K562 (cell line): ENCODE results near the gene ABCC1. TPM values are rescaled to one million over a fixed set of nuclear protein-coding genes. Genes with fewer than 3 reads are reported as not detected.

Source experiments
- ADNP ChIP-seq: fragments of 200-800 bp; sonication (Bioruptor generic); IDR thresholded peaks from 2 replicates; pipeline ENCODE4 v1.6.1; 2016; ENCODE audit warnings: missing genetic modification characterization, missing compliant biosample characterization
- BCOR ChIP-seq: fragments of 450-650 bp; IDR thresholded peaks from 2 replicates; pipeline ENCODE4 v1.6.1; 2016
- BHLHE40 ChIP-seq: IDR thresholded peaks from 2 replicates; pipeline ENCODE4 v1.6.1; 2011; ENCODE audit warnings: low read length, improper control_type of control experiment
- CC2D1A ChIP-seq: fragments of 450-650 bp; IDR thresholded peaks from 2 replicates; pipeline ENCODE4 v1.6.1; 2017; ENCODE audit warnings: mild to moderate bottlenecking
- CTCF ChIP-seq, 3 experiments: IDR thresholded peaks in 2 of 3; conservative IDR thresholded peaks in 1 of 3; 2 replicates each; pipeline ENCODE4 v1.5.1; 2011 to 2012; ENCODE audit warnings: low read length in 3 of 3, mild to moderate bottlenecking in 3 of 3, control low read depth in 2 of 3, improper control_type of control experiment in 1 of 3, inconsistent platforms in 1 of 3, low read depth in 1 of 3, mixed read lengths in 1 of 3, moderate library complexity in 1 of 3; ENCODE audit not compliant: insufficient read depth in 2 of 3
- DPF2 ChIP-seq: fragments of 450-650 bp; IDR thresholded peaks from 2 replicates; pipeline ENCODE4 v1.6.1; 2016
- FIP1L1 ChIP-seq: fragments of 200-400 bp; formaldehyde crosslinking; IDR thresholded peaks from 2 replicates; pipeline ENCODE4 v1.6.1; 2018; ENCODE audit warnings: mild to moderate bottlenecking, low read depth, low read length; ENCODE audit not compliant: poor library complexity, severe bottlenecking
- HDAC2 ChIP-seq: fragments of 450-650 bp; IDR thresholded peaks from 2 replicates; pipeline ENCODE4 v1.6.1; 2016; ENCODE audit warnings: mild to moderate bottlenecking
- KDM1A ChIP-seq, 2 experiments: fragments of 450-650 bp; IDR thresholded peaks; 2 replicates each; pipeline ENCODE4 v1.6.1; 2016; ENCODE audit warnings: mild to moderate bottlenecking in 2 of 2
- KLF16 ChIP-seq: IDR thresholded peaks from 2 replicates; pipeline ENCODE4 v1.6.1; 2016; ENCODE audit warnings: antibody characterized with exemption
- RAD21 ChIP-seq, 2 experiments: fragments of 250-450 bp in 1 of 2; fragments of 450-650 bp in 1 of 2; sonication (Bioruptor Pico) in 1 of 2; formaldehyde crosslinking in 1 of 2; IDR thresholded peaks in 1 of 2; conservative IDR thresholded peaks in 1 of 2; 2 replicates each; pipeline versions ENCODE4 v1.4.0 to v1.8.0; 2020 to 2022; ENCODE audit warnings: mild to moderate bottlenecking in 2 of 2, moderate library complexity in 1 of 2
- RAD51 ChIP-seq: fragments of 450-650 bp; IDR thresholded peaks from 2 replicates; pipeline ENCODE4 v1.7.1; 2016; ENCODE audit warnings: low read depth, mild to moderate bottlenecking, borderline replicate concordance
- RBM25 ChIP-seq: fragments of 200-400 bp; formaldehyde crosslinking; IDR thresholded peaks from 2 replicates; pipeline ENCODE4 v1.6.1; 2018; ENCODE audit warnings: low read length, low read depth, moderate library complexity; ENCODE audit not compliant: severe bottlenecking
- SMC3 ChIP-seq: conservative IDR thresholded peaks from 2 replicates; pipeline ENCODE4 v1.6.1; 2011; ENCODE audit warnings: low read depth, low read length, improper control_type of control experiment; ENCODE audit not compliant: insufficient read depth
- SP1 ChIP-seq: sonication (generic); formaldehyde crosslinking; IDR thresholded peaks from 2 replicates; pipeline ENCODE4 v1.8.1; 2022; ENCODE audit warnings: mild to moderate bottlenecking, missing genetic modification reagents
- USF1 ChIP-seq: sonication (generic); formaldehyde crosslinking; IDR thresholded peaks from 2 replicates; pipeline ENCODE4 v1.9.0; 2022; ENCODE audit warnings: mild to moderate bottlenecking, missing genetic modification reagents
- ZKSCAN1 ChIP-seq: fragments of 150-350 bp; IDR thresholded peaks from 2 replicates; pipeline ENCODE4 v1.6.1; 2016; ENCODE audit warnings: low read depth, low read length
- polyA plus RNA-seq, 8 experiments: library from polyadenylated mRNA; depleted of rRNA in 4 of 8; stranded (reverse) in 5 of 8; unstranded in 3 of 8; fragments of >200 nt; fragmentation: Nextera tagmentation in 2 of 8; fragmentation: Illumina TruSeq in 1 of 8; extraction: Ambion mirVana in 2 of 8; extraction: Trizol in 1 of 8; gene quantifications; 2 replicates each; pipeline versions ENCODE4 v1.2.1 to v1.2.3, GENCODE V29; 2011 to 2014; ENCODE audit warnings: inconsistent platforms in 1 of 8, missing spikeins in 1 of 8
- total RNA-seq, 7 experiments: library from RNA; depleted of rRNA in 6 of 7; stranded (reverse); fragments of >200 nt in 6 of 7; fragmentation: Illumina TruSeq in 2 of 7; extraction: Trizol in 2 of 7; gene quantifications; 2 replicates each; pipeline versions ENCODE4 v1.2.1 to v1.2.3, GENCODE V29; 2011 to 2021; ENCODE audit warnings: low replicate concordance in 1 of 7
- TF ChIP-seq, protein P1 (sequence below): sonication (generic); formaldehyde crosslinking; IDR thresholded peaks from 2 replicates; pipeline ENCODE4 v1.8.1; 2023; ENCODE audit warnings: missing genetic modification reagents, mild to moderate bottlenecking, borderline replicate concordance
- TF ChIP-seq, protein P2 (sequence below): fragments of 450-650 bp; formaldehyde crosslinking; IDR thresholded peaks from 2 replicates; pipeline ENCODE4 v1.4.0; 2020; ENCODE audit warnings: mild to moderate bottlenecking, moderate library complexity

Gene ABCC1
- total and polyA plus RNA-seq, 9 of the 15 experiments (the other 6 are each of a cell fraction or from before 2014, with no cell fraction given), result 3.9 to 41.6 (median 10.0) TPM

DNA sequence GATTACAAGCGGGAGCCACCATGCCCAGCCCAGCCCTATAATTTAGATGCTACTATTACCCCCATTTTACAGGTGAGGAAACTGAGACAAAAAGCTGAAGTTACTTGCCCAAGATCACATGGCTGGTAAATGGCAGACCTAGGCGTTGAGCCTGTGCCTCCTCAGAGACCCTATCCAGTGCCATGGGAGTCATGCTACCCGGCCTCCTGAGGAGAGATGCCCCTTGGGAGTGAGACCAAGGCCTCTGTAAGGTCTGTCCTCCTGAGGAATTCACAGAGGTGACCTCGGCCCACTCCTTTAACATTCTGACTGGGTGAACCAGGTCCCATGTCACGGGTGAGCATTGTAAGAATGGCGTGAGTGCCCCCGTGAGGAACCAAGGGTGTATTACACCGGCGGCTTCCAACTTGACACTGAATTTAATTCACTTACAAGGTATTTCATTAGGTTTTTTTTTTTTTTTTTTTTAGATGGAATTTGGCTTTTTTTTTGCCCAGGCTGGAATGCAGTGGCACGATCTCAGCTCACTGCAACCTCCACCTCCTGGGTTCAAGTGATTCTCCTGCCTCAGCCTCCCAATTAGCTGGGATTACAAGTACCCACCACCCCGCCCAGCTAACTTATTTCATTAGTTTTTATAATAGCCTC, 178.2 kb downstream of the ABCC1 start (continued):
- TF ChIP-seq, protein P1, sequence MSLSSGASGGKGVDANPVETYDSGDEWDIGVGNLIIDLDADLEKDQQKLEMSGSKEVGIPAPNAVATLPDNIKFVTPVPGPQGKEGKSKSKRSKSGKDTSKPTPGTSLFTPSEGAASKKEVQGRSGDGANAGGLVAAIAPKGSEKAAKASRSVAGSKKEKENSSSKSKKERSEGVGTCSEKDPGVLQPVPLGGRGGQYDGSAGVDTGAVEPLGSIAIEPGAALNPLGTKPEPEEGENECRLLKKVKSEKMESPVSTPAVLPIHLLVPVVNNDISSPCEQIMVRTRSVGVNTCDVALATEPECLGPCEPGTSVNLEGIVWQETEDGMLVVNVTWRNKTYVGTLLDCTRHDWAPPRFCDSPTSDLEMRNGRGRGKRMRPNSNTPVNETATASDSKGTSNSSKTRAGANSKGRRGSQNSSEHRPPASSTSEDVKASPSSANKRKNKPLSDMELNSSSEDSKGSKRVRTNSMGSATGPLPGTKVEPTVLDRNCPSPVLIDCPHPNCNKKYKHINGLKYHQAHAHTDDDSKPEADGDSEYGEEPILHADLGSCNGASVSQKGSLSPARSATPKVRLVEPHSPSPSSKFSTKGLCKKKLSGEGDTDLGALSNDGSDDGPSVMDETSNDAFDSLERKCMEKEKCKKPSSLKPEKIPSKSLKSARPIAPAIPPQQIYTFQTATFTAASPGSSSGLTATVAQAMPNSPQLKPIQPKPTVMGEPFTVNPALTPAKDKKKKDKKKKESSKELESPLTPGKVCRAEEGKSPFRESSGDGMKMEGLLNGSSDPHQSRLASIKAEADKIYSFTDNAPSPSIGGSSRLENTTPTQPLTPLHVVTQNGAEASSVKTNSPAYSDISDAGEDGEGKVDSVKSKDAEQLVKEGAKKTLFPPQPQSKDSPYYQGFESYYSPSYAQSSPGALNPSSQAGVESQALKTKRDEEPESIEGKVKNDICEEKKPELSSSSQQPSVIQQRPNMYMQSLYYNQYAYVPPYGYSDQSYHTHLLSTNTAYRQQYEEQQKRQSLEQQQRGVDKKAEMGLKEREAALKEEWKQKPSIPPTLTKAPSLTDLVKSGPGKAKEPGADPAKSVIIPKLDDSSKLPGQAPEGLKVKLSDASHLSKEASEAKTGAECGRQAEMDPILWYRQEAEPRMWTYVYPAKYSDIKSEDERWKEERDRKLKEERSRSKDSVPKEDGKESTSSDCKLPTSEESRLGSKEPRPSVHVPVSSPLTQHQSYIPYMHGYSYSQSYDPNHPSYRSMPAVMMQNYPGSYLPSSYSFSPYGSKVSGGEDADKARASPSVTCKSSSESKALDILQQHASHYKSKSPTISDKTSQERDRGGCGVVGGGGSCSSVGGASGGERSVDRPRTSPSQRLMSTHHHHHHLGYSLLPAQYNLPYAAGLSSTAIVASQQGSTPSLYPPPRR, result no peak
- TF ChIP-seq BCOR, result peak; percentile 94
- 0 out of 2 replicates have a peak, but pooled peaks have one; percentile 13 for TF ChIP-seq USF1 (CRISPR knock-in tag)
- peak; percentile 81 for TF ChIP-seq RBM25
- TF ChIP-seq DPF2, result no peak
- TF ChIP-seq KLF16, result 0 out of 2 replicates have a peak, but pooled peaks have one; percentile 26
- TF ChIP-seq SP1 (CRISPR knock-in tag), result no peak; the same call in 1 of the 2 replicates
- TF ChIP-seq, protein P2, sequence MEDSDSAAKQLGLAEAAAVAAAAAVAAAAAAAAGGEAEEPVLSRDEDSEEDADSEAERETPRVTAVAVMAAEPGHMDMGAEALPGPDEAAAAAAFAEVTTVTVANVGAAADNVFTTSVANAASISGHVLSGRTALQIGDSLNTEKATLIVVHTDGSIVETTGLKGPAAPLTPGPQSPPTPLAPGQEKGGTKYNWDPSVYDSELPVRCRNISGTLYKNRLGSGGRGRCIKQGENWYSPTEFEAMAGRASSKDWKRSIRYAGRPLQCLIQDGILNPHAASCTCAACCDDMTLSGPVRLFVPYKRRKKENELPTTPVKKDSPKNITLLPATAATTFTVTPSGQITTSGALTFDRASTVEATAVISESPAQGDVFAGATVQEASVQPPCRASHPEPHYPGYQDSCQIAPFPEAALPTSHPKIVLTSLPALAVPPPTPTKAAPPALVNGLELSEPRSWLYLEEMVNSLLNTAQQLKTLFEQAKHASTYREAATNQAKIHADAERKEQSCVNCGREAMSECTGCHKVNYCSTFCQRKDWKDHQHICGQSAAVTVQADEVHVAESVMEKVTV (CRISPR knock-in tag), result peak; percentile 71
- 0 out of 2 replicates have a peak, but pooled peaks have one; percentile 66 for TF ChIP-seq CC2D1A
- peak; percentile 75 to 88 for TF ChIP-seq RAD21 (CRISPR knock-in tag; conservative IDR thresholded peaks at IDR 0.05 in 1 of 2, IDR thresholded peaks at IDR 0.05 in 1 of 2)
- TF ChIP-seq HDAC2, result peak; percentile 63; the same call in 1 of the 2 replicates
- no peak for TF ChIP-seq FIP1L1
- peak; percentile 78 to 91 (median 90) for TF ChIP-seq CTCF (IDR thresholded peaks at IDR 0.05 in 2 of 3, conservative IDR thresholded peaks at IDR 0.05 in 1 of 3; ENCODE audit: insufficient read depth in 2 of 3, low read depth in 1 of 3, low read length in 3 of 3)
- TF ChIP-seq ZKSCAN1, result peak; percentile 44; the same call in 1 of the 2 replicates
- peak; percentile 53; the same call in 1 of the 2 replicates for TF ChIP-seq BHLHE40
- peak in 1 of 2 experiments; percentile 61; a peak in 3 of 4 replicates for TF ChIP-seq KDM1A (IDR thresholded peaks at IDR 0.05)
- TF ChIP-seq SMC3, result peak; percentile 75
- TF ChIP-seq RAD51, result 0 out of 2 replicates have a peak, but pooled peaks have one; percentile 16
- peak; percentile 80 for TF ChIP-seq ADNP (tag)
